ENCODE results near the gene CPN1.
"Not testable (repeated sequence)": the region's sequence is repeated elsewhere in the genome, so short reads cannot be mapped to it uniquely, and the experiment has no call there.

The CPN1 gene

GRCh38 chr10:100081075-100082001 lies at the start of gene CPN1:
Gene CPN1 (minus strand): TSS chr10:100081869. CDS start chr10:100081625, 244 bp downstream.
- no peak for DNase-seq

- DNase-seq, result no peak
These were observed 49.2 kb upstream of the CPN1 start for GRCh38 chr10:100130831-100131230.

- DNase-seq, result no peak
These were observed 47.8 kb upstream of the CPN1 start for GRCh38 chr10:100129424-100129823.

- DNase-seq, result no peak
These were observed 47.3 kb upstream of the CPN1 start for GRCh38 chr10:100128951-100129350.

- not testable (repeated sequence) for DNase-seq
These were observed 43.7 kb upstream of the CPN1 start for GRCh38 chr10:100125335-100125734.

- no peak for DNase-seq
These were observed 42.4 kb upstream of the CPN1 start for GRCh38 chr10:100124097-100124496.

- DNase-seq, result no peak
These were observed 41.1 kb upstream of the CPN1 start for GRCh38 chr10:100122780-100123179.

GRCh38 chr10:100120550-100120949 lies 38.9 kb upstream of the CPN1 start:
- DNase-seq, result no peak

GRCh38 chr10:100119726-100120125 lies 38.1 kb upstream of the CPN1 start:
- DNase-seq, result no peak

- no peak for DNase-seq
These were observed 33.5 kb upstream of the CPN1 start for GRCh38 chr10:100114976-100115770.

- no peak for DNase-seq
These were observed 32.8 kb upstream of the CPN1 start for GRCh38 chr10:100114460-100114859.

GRCh38 chr10:100109670-100110069 lies 28.0 kb upstream of the CPN1 start:
- no peak for DNase-seq

GRCh38 chr10:100106865-100107264 lies 25.2 kb upstream of the CPN1 start:
- no peak for DNase-seq

GRCh38 chr10:100104300-100104699 lies 22.6 kb upstream of the CPN1 start:
- DNase-seq, result no peak

- DNase-seq, result no peak
These were observed 21.9 kb upstream of the CPN1 start for GRCh38 chr10:100103581-100103980.

- DNase-seq, result no peak
These were observed 19.8 kb upstream of the CPN1 start for GRCh38 chr10:100101192-100102076.

GRCh38 chr10:100100651-100101184 lies 19.0 kb upstream of the CPN1 start:
- no peak for DNase-seq

- no peak for DNase-seq
These were observed 7.6 kb upstream of the CPN1 start for GRCh38 chr10:100089241-100089640.

- not testable (repeated sequence) for DNase-seq
These were observed 5.0 kb upstream of the CPN1 start for GRCh38 chr10:100086708-100087107.

- DNase-seq, result no peak
These were observed 3.9 kb upstream of the CPN1 start for GRCh38 chr10:100085596-100085995.

GRCh38 chr10:100083623-100084022 lies 2.0 kb upstream of the CPN1 start:
- no peak for DNase-seq

GRCh38 chr10:100082276-100082675 lies 607 bp upstream of the CPN1 start:
- not testable (repeated sequence) for DNase-seq

GRCh38 chr10:100076750-100077149 lies 4.9 kb downstream of the CPN1 start:
- DNase-seq, result no peak

Data from activated T-cell treated with anti-CD3 and anti-CD28 coated beads, Interleukin-2, amount 50 U/mL, for 48 hours (primary cell).